Fibroblast of skin of left quadriceps (primary cell): ENCODE results near the gene RSRP1.
A peak's percentile ranks its signal among the peaks of the same experiment; 100 is the strongest.
"Not testable (repeated sequence)": the region's sequence is repeated elsewhere in the genome, so short reads cannot be mapped to it uniquely, and the experiment has no call there.

Experiments
- DNase-seq, 2 experiments: peaks; one replicate each; pipeline ENCODE4 v3.0.0-alpha.2; 2013; ENCODE audit warnings: low read depth in 2 of 2

Gene RSRP1, protein sequence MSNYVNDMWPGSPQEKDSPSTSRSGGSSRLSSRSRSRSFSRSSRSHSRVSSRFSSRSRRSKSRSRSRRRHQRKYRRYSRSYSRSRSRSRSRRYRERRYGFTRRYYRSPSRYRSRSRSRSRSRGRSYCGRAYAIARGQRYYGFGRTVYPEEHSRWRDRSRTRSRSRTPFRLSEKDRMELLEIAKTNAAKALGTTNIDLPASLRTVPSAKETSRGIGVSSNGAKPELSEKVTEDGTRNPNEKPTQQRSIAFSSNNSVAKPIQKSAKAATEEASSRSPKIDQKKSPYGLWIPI

GRCh38 chr1:25247024-25247828 lies at the start of gene RSRP1:
Gene RSRP1, minus strand, starts transcription at chr1:25247454. Its CDS starts 491 bp downstream, at chr1:25246963.
- peak; percentile 97 to 98 for DNase-seq

DNA sequence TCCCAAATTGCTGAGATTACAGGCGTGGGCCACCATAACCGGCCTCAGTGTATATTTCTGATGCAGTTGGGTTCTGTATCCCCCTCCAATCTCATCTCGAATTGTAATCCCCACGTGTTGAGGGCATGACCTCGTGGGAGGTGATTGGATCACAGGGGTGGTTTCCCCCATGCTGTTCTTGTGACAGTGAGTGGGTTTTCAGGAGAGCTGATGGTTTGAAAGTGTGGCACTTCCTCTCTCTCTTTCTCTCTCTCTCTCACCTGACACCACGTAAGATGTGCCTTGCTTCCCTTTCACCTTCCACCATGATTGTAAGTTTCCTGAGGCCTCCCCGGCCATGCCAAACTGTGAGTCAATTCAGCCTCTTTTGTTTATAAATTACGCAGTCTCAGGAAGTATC lies 49.2 kb upstream of the RSRP1 start:
- DNase-seq, result not testable (repeated sequence)

DNA sequence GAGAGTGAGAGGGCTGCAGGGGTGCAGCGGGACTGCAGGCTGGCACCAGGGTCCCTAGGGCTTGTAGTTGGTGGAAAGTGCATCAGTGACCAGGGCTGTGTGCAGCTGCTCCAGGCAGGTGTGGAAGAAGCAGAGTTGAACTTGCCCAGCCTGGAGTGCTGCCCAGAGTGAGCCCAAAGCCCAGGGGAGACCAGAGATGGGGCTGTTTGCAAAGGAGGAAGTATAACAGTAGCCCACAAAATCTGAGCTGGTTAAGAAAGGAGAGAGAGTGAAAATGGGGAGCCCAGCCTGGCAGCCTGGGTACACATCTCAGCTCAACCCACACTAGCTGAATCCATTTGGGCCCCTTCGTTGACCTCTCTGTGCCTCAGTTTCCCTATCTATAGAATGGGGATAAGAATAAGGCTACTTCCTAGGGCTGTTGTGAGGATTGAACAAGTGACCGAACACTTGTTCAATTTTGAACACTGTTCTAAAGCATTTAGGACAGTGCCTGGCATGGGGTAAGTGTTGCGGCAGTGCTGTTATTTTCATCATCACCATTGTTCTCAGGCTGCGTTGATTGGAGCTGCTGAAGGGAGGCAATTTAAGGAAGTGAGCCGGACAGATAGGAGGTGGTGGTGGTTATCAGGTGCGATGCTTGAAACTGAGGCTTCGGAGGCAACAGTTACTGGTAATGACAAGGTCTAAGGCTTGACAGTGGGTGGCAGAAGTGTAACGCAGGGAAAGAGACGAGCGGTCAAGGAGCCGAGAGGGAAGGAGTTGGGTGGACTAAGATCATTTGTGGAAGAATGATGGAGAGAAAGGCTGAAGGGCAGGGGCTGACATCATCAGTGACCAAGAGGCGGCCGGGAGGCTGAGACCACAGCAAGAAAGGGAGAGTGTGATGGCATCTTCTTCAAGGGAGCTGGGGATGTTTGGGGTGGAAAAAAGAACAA lies 47.9 kb upstream of the RSRP1 start:
- DNase-seq, result not testable (repeated sequence)

DNA sequence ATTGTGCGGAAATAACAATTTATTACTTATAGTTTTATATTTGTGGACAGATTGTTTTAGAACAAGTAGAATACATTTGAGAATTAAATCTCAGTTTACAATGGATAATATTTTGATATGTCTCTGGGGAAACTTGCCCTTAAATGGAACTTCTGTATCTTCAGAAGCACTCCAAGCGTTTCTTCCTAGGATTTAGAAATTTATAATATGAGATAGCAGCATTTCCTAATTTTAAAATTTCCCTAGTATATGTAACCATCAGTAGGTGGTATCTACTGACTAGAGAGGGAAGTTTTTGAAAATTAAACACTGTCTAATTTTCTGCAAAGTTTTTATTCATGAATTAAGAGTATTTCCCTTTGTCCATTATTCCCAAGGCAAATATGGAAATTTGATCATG lies 46.2 kb upstream of the RSRP1 start:
- DNase-seq, result not testable (repeated sequence)

DNA sequence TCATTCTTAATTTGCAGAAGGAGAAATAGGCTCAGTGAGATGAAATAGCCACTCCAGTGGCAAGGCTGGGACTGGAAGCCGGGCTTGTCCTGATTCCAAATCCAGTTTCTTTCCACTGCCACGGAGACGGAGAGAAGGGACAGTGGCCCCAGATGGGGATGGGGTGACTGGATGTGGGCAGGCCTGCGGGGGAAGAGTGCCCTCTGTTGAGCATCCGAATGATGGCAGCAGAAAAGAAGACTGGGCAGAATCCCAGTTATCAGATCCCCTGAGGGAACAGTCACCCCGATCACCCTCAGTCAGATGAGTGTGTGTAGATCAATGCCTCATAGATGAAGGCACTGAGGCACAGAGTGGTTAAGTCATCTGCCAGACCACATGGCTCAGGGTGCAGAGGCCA lies 42.8 kb upstream of the RSRP1 start:
- not testable (repeated sequence) for DNase-seq

GRCh38 chr1:25288573-25289101 lies 41.4 kb upstream of the RSRP1 start:
- DNase-seq, result not testable (repeated sequence)

GRCh38 chr1:25287164-25287563 lies 39.9 kb upstream of the RSRP1 start:
- DNase-seq, result not testable (repeated sequence)

GRCh38 chr1:25285862-25286261 lies 38.6 kb upstream of the RSRP1 start:
- DNase-seq, result not testable (repeated sequence)

GRCh38 chr1:25279693-25280111 lies 32.4 kb upstream of the RSRP1 start:
- not testable (repeated sequence) for DNase-seq

GRCh38 chr1:25278790-25279189 lies 31.5 kb upstream of the RSRP1 start:
- DNase-seq, result not testable (repeated sequence)

DNA sequence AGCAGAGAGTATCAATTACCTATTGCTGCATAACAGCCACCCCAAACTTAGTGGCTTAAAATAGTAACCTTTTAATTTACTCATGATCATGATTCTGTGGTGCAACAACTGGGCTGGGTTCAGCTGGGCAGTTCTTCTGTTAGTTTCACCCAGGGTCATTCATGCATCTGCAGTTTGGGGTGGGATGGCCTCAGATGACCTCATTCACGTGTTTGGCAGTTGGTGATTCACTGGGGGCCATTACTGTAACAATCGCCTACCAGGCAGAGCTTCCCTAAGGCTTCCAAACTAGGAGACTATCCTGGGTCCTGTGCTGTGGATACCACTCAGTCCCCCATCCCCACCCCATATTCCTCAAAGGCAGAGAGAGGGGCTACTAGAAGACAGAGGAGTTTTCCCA lies 31.1 kb upstream of the RSRP1 start:
- not testable (repeated sequence) for DNase-seq

GRCh38 chr1:25277295-25277694 lies 30.0 kb upstream of the RSRP1 start:
- DNase-seq, result not testable (repeated sequence)

DNA sequence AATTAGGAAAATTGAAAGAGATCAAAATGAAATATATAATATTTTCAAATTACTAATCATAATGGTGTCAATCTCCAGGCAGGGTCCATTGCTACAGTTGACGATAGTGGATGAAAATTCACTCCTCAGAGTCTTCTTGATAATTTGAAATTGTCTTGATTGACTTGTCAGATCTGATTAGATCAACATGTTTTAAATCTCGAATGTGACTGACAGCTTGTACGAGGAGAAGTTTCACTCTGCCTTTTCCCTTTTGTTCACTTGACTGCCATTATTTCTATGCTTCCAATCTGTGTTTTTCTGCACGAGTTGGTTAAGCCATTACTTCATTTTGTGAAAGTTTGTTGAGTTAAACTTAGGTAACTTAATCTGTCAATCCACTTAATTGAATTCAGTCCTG lies 28.4 kb upstream of the RSRP1 start:
- not testable (repeated sequence) for DNase-seq

DNA sequence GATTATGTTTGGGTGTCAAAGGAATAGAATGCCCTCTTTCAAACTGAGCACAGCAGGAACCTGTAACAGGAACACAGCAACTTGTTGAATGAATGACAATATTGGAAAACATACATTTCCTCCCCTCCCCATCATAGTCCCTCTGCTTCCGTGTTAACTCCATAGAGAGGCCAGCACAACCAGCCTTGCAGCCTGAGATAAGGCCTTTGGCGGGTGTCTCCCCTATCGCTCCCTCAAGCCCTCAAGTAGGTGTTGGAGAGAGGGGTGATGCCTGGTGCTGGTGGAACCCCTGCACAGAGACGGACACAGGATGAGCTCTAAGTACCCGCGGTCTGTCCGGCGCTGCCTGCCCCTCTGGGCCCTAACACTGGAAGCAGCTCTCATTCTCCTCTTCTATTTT lies 25.0 kb upstream of the RSRP1 start, which contains the start of gene RHD:
Gene RHD, plus strand, starts transcription at position 272 of the 400 bp plus-strand sequence. Its CDS starts 39 bp downstream, at position 311.
- DNase-seq, result not testable (repeated sequence)

- DNase-seq, result not testable (repeated sequence)
Measured at GRCh38 chr1:25268143-25268760, 21.0 kb upstream of the RSRP1 start.

DNA sequence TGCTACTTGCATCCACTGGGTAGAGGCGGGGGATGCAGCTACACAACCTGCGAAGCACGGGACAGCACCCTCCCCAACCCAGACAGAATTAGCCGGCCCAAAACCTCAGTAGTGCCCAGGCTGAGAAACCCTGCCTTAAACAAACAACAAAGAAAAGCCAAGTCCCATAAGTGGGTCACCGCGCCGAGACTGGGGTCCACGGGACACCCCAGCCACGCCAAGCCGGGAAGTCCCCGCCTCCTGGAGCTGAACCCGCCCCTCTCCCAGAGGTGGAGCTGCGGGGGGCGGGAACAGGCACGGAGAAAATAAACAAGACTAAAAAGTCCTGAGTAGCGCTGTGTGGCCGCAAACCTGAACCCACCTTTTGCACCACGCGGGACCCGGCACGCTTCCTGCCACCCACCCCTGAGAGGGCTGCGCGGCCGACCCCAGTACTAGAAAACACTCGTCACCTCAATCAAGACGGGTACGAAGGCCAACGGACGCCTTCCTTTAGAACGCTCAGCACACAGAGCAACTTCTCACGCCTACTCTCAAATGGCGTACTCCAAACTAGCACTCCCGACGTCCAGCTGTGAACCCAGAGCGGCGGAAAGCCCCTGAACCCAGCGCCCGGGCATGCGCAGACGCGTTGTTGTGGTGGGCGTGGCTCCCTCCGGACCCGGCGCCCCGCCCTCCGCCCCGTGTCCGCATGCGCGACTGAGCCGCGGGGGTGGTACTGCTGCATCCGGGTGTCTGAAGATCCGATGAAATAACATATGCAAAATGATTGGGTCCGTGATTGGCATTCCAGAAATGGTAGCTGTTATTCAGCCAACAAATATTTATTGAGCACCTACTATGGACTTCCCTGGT lies 20.3 kb upstream of the RSRP1 start:
- peak; percentile 63 to 69 for DNase-seq

GRCh38 chr1:25266554-25267287 lies 19.5 kb upstream of the RSRP1 start:
- DNase-seq, result not testable (repeated sequence)

- DNase-seq, result not testable (repeated sequence)
Measured at GRCh38 chr1:25260336-25260735, 13.1 kb upstream of the RSRP1 start.

DNA sequence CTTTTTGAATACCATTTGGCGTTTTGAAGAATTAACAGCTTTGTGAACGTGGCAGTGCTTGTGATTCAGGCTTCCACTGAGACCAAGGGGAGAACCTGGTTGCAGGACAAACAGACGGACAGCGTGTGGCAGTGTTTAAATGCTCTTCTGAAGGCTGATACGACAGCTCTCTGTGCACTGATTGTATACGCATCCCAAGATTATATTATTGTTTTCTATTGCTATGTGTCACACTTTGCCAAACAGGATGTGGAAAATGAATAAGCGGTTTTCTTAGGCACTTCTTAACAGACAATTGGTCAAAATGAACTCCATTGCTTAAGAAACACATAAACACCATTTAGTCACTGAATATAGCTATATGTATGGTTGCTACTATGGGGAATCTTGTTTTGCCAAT lies 12.6 kb upstream of the RSRP1 start:
- DNase-seq, result peak in 1 of 2 experiments; percentile 14
